Left renal cortex interstitium (tissue), 4 donors: ENCODE results near the gene BTN3A1. TPM values are rescaled to one million over a fixed set of nuclear protein-coding genes. Genes with fewer than 3 reads are reported as not detected.
"Not testable (repeated sequence)": the region's sequence is repeated elsewhere in the genome, so short reads cannot be mapped to it uniquely, and the experiment has no call there.

Source experiments
- DNase-seq, 4 donors: peaks; one replicate each; pipeline ENCODE4 v3.0.0-alpha.2; 2013; ENCODE audit warnings: low read depth in 4 of 4, low spot score in 2 of 4, missing footprints in 1 of 4
- polyA plus RNA-seq, 4 donors: library from polyadenylated mRNA; unstranded; fragments of 120-200 nt; gene quantifications; one replicate each; pipeline ENCODE4 v1.2.1, GENCODE V29; 2013; ENCODE audit not compliant: insufficient read length in 4 of 4

BTN3A1 gene
- polyA plus RNA-seq, 4 donors = 24.0 to 31.9 (median 28.5) TPM

DNA sequence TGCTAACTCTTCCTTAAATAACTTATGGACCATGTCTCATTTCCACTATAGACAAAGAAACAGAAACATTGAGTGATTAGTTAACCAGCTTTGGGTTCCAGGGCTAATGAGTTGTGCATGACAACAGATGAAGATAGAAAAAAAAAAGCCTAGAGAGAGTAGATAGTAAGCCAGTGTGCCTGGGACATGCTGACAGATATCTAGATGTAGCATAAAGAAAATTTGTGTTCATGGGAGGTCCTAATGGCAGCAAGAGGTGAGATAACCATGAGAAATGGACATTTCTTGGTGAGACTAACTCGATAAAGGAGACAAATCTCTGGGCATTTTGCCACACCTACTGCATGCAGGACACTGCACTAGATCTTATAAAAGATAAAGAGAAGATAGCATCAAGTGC, 35.5 kb downstream of the BTN3A1 start:
- DNase-seq = no peak

DNA sequence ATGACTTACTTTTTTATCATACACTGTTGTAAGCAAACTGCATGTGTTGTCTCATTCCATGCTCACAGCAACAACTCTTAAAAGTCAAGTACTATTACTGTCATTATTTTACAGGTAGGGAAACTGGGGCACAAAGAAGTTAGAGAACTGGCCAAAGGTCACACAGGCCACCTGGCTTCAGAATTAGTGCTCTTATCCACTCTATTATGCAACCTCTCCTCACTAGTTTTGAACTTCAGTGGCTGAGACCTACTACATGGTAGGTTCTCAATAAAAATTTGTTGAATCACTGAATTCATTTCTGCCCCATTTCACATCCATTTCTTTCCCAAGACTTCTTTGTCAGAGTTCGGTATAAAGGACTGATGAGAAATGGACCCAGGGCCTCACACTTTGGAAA, 35.9 kb downstream of the BTN3A1 start:
- DNase-seq = no peak

DNA sequence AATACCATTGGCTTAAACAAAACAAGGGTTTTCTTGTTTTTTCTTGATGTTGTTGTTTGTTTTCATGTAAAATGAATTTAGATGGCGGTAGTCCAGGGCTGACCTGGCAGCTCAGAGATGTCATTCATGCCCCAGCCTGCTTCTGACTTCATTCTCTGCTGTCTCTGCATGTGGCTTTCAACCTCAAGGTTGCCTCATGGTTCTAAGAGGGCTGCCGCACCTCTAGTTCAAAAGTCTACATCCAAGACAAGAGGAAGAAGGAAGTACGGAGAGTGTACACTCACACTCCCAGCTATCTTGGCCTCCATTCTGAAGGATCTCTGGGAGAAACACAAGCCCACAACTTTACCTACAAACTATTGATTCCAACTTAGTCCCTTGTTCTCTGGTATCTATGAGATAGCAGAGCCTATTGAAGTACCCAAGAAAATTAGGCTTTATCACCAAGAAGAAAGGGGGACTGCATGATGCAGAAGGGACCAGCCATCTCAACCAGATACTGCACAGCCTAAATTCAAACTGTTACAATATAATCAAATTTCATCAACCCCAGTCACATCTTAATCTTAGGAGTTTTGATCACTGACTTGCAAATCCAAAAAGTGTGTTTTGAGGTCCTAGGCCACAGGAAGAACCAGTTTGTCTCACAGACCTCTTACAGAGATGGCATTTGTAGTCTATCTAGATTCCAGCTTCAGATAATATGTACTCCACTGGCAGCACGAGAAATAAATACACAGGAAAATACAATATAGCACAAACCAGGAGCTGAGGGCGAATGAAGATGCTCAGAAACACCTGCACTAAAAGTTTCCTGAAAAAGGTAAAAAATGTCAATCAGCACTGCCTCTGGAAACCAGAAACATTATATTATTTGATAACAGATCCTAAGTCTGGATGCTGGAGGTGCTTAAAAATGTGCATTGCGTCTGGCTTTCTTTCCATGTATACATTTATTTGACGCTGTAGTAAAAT, 37.4 kb downstream of the BTN3A1 start:
- no peak for DNase-seq

DNA sequence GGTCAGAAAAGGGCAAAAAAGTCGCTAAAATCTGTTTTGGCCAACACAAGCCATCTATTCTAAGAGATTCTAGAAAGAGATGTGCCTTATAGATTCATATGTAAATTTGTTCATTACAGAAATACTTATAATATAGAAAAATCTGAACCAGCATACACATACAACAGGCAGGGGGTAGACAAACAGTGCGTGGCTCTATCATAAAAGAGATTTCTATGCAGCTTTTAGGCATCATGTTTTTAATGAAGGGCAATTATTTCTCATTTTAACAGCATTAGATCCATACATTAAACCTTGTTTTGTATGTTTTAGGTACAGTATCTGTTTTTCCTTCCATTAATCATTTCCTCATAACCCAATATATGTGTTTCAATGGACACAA, 38.9 kb downstream of the BTN3A1 start:
- no peak for DNase-seq

DNA sequence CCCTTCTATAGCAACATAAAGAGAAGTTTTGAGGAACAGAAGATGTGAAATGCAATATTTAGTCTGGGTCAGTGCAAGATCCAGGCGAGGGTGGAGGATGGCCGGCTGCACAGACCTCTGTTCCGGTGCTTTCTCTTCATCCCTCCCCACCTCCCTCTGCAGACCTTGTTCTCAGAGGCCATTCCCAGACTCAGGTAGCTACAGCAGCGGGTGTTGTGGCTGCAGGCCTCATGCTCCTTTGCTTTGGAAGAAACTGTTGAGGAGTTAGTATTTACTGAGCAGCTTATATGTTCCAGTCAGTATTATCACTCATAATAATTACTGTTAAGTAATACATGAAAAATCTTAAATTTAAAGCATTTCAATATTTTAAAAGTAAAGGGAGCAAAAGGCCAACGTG, 39.9 kb downstream of the BTN3A1 start:
- DNase-seq = no peak

DNA sequence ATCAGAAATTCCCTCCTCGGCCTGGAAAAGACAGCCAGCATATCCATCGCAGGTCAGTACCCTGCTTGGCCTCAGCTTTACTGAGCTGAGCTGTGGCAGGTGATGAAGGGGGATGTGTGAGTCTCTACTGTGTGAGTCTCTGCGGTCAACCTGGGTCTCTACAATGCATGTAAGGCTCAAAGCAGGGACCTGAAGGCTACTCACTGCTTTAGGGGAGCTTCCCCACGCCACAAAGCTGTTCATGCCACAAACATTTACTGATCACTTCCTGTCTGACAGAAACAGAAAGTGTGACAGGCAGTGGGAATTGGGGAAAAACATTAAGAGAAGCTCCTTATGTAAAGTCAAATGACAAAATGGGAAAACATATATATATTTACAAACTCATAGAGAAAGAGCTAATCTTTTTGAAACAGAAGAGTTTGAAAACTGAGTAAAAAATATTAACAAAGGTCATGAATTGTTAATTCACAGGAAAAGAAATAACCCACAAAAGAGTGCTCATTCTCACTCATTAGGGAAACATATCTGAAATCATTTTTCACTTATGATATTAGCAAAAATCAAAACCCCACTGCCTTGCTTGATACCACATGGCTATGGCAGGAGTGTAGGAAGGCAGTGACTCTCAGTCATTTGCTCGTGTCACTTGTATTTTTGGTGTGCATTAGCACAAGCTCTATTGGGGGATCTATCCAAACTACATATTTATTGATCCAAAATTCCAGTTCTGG, 44.0 kb downstream of the BTN3A1 start:
- no peak for DNase-seq

DNA sequence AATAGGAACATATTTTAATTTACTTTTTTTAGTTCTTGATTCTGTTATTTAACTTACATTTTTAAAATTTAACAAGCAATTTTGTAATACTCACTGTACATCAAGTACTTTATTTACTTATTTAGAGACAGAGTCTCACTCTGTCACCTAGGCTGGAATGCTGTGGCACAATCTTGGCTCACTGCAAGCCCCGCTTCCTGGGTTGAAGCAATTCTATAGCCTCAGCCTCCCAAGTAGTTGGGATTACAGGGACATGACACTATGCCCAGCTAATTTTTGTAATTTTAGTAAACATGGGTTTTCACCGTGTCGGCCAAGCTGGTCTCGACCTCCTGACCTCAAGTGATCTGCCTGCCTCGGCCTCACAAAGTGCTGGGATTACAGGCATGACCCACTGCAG, 45.2 kb downstream of the BTN3A1 start:
- no peak for DNase-seq

DNA sequence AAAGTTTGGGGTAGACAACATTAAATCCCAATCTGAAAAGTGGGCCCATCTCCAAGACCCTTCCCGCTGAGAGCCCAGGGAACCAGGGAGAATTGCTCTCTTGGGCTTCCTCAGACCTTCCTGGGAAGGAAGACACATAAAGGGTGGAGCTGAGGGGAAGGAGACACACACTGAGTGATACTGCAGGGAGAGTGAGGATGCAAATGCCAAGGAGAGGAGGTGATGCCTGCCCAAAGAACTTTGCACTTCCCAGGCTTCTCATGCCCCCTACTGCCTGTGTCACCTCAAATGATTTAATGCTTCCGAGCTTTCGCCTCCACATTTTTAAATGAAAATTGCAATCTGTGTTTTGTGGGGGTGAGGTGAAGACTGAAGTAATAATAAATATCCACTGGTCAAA, 48.2 kb downstream of the BTN3A1 start:
- no peak for DNase-seq

DNA sequence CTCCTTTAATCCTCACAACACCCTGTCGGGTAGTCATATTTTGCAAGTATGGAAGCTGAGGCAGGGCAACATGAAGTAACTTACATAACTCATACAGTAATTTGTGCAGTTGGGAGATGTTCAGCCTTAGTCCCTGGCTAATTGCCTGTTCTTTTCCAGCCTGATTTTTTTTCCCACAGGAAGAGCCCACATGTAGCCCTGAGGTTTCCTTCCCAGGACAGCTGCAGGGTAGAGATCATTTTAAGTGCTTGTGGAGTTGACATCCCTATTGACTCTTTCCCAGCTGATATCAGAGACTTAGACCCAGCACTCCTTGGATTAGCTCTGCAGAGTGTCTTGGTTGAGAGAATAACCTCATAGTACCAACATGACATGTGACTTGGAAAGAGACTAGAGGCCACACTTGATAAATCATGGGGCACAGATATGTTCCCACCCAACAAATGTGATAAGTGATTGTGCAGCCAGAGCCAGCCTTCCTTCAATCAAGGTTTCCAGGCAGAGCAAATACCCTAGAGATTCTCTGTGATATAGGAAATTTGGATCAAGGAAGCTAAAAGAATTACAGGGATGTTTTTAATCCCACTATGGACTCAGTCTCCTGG, 50.7 kb downstream of the BTN3A1 start:
- DNase-seq = no peak

DNA sequence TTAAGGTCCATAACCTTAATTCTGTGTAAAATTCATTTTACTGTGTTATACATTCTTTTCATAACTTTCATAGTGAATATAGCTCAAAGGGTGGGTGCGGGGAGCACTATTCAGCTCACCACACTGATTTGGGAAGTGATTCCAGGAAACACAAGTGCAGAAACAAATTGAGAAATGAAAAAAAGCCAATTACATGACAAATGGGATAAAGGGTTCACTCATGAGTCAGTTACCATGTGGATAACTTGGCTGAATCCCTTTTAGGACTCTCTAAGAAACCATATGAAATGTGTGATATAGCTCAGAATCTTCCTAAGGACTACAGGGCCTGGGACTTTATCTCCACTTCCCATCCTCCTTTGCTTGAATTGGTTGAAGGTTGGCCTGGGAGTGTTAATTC, 52.6 kb downstream of the BTN3A1 start:
- DNase-seq = no peak

DNA sequence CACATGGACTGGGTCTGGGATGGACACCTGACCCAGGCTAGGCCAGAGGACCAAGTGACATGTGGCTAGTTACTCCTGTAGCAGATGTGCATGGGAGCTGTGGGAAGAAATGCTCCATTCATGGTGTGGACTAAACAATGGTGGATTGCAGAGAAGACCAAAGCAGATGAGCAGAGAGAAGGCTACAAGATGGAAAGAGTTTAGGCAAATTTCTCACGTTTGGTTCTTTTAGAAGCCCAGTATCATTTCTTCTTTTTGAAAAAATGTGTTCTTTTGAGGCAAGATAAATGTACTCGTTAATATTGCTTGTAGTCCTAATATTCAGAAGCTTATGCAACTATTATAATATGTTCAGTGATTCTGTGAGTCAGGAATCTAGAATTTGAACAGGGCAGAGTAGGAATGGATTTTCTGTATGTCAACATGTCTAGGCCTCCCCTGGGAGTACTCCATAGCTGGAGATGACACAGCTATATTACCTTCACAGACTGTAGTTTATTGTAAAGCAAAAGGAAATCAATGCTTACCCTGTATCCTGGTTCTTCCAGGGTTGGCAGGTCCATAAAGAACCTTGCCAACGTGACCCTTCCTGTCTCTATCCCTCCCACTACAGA, 53.4 kb downstream of the BTN3A1 start:
- DNase-seq = no peak

DNA sequence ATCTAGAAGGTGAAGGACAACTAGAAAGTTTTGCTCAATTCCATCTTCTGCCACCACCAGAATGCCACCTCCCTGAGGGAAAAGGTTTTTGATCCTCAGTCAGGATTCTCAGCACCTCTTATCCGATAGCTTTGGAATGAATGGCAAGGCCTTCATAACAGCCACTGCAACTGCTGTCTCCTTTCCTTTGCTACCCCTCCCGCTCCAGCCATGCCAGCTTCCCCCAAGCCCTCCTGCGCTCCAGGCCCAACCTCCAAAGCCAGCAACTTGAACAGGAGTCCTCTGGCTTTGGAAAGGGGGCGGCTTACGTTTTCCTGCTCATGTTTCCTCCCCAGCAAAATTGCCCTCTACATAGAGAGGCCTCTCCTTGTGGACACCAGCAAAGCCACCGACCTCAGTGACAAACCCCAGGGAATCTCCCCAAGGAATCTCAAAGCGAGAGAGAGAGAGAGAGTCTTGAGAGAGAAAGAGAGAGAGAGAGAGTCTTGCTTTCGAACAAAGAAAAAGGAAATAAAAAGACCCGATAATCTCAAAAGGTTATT, 55.3 kb downstream of the BTN3A1 start:
- DNase-seq = no peak

DNA sequence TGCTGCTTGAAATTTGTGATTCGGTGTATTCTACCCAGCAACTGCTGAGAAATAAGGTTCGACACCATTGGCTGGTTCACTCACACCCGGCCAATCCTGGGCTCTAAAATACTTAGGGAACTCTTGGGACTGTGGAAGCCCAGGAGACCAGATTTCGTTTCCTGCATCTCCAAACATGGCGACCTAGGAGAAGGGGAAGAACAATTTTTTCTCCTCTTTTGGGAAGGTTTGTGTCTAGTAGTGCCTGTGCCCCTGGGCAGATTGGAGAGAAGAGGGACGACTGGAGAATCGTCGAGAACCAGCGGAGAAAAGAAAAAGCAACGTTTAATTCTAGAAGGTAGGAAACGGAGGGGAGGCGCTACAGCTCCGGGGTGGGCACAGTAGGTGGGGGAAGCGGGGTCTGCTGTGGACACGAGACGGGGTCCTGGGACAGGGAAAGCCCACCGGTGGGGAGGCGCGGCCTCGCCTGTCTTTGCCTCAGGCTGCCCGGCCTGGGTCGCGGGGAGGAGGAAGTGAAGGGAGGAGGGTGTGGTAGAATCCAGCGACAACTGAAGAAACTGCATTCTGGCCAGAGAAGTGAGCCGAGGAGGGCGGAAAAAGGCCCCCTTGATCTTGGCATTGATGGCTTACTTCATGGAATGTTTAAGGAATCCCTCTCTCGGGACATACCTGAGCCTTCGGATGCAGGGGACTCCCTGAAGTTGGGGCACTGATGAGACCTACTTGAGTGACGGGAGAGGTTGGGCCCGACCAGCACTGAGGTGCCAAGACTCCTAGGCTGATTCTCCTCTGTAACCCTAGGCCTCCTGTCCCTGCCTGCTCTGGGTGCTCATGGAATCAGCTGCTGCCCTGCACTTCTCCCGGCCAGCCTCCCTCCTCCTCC, 56.0 kb downstream of the BTN3A1 start, which contains the start of gene BTN2A1:
BTN2A1 (plus strand) TSS at position 150 of the 883 bp plus-strand sequence; CDS start at position 832, 682 bp downstream.
- DNase-seq = peak; percentile 72 to 91 (median 88)

DNA sequence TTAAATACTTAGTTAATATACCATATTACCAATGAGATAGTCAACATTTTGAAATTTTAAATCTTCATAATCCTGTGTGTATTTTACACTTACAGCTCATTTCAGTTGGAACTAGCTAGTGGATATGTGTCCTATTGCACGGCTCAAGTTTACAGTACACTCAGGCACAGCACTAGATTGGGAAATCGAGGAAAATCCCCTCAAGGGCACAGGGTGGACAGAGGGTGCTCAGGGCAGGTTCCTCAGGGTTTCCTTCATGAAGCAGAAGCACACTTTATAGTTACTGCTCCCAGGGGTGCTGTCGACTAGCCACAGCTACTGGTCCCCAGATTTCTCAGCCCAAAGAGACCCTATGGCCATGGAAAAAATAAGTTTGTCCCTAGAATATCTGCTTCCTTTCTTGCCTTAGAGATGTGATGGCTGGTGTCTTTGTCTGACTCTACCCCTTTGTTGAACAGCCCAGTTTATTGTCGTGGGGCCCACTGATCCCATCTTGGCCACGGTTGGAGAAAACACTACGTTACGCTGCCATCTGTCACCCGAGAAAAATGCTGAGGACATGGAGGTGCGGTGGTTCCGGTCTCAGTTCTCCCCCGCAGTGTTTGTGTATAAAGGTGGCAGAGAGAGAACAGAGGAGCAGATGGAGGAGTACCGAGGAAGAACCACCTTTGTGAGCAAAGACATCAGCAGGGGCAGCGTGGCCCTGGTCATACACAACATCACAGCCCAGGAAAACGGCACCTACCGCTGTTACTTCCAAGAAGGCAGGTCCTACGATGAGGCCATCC, 57.1 kb downstream of the BTN3A1 start:
- no peak for DNase-seq

DNA sequence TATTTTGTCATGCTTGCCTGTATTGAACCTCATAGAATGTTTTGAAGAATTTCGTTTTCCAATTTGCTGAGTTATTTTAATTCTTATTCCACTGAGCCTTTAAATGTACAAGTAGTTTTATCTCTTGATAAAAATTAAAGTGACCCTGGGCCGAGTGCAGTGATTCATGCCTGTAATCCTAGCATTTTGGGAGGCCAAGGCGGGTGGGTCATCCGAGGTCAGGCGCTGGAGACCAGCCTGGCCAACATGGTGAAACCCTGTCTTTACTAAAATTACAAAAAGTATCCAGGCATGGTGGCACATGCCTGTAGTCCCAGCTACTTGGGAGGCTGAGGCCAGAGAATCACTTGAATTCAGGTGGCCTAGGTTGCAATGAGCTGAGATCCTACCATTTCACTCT, 59.3 kb downstream of the BTN3A1 start:
- not testable (repeated sequence) for DNase-seq

DNA sequence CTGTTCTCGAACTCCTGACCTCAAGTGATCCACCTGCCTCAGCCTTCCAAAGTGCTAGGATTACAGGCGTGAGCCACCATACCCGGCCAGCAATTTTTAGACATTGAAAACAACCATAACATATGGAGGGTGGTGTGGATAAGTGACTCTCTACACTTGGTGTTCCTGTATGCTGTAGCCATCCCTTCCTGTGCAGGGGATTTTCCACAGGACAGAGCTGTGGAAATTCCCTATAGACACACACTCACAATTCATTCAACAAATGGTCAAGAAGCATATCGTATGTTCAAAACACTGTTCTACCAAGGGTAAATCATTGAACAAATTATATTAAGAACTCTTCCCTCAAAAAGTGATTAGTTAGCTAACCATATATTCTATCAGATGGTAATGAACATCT, 61.9 kb downstream of the BTN3A1 start:
- DNase-seq = no peak

DNA sequence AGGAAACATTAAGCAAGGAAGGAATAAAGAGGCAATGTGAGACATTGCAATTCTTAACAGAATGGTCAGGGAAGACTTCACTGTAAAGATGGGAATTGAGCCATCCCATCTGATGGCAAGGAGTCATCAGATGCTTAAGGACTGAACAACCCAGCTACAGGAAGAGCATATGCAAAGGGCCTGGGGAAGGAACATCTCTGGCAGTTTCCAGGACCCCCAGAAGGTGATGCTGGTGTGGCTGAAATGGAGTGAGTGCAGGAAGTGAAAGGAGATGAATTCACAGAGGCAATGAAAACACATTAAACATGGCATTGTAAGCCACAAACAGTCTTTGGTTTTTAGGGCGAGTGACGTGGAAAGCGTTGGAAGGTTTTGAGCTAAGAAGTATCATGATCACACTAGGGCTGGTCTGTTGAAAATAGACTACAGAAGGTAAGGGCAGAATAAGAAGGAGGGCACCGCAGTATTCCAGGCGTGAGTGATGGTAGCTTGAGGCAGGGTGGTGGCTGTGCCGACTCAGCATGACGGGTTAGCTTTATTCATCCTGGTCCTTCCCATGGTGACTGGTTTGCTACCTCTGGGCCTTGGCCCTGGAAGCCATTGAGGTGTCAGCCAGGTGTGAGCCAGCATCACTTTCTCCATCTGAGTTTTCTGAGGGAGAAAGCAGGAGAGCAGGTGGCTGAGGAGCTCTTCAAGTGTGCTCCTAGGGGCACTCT, 62.5 kb downstream of the BTN3A1 start:
- no peak for DNase-seq
